ENCODE results near the gene ITGA7.

The ITGA7 gene, protein sequence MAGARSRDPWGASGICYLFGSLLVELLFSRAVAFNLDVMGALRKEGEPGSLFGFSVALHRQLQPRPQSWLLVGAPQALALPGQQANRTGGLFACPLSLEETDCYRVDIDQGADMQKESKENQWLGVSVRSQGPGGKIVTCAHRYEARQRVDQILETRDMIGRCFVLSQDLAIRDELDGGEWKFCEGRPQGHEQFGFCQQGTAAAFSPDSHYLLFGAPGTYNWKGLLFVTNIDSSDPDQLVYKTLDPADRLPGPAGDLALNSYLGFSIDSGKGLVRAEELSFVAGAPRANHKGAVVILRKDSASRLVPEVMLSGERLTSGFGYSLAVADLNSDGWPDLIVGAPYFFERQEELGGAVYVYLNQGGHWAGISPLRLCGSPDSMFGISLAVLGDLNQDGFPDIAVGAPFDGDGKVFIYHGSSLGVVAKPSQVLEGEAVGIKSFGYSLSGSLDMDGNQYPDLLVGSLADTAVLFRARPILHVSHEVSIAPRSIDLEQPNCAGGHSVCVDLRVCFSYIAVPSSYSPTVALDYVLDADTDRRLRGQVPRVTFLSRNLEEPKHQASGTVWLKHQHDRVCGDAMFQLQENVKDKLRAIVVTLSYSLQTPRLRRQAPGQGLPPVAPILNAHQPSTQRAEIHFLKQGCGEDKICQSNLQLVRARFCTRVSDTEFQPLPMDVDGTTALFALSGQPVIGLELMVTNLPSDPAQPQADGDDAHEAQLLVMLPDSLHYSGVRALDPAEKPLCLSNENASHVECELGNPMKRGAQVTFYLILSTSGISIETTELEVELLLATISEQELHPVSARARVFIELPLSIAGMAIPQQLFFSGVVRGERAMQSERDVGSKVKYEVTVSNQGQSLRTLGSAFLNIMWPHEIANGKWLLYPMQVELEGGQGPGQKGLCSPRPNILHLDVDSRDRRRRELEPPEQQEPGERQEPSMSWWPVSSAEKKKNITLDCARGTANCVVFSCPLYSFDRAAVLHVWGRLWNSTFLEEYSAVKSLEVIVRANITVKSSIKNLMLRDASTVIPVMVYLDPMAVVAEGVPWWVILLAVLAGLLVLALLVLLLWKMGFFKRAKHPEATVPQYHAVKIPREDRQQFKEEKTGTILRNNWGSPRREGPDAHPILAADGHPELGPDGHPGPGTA

DNA sequence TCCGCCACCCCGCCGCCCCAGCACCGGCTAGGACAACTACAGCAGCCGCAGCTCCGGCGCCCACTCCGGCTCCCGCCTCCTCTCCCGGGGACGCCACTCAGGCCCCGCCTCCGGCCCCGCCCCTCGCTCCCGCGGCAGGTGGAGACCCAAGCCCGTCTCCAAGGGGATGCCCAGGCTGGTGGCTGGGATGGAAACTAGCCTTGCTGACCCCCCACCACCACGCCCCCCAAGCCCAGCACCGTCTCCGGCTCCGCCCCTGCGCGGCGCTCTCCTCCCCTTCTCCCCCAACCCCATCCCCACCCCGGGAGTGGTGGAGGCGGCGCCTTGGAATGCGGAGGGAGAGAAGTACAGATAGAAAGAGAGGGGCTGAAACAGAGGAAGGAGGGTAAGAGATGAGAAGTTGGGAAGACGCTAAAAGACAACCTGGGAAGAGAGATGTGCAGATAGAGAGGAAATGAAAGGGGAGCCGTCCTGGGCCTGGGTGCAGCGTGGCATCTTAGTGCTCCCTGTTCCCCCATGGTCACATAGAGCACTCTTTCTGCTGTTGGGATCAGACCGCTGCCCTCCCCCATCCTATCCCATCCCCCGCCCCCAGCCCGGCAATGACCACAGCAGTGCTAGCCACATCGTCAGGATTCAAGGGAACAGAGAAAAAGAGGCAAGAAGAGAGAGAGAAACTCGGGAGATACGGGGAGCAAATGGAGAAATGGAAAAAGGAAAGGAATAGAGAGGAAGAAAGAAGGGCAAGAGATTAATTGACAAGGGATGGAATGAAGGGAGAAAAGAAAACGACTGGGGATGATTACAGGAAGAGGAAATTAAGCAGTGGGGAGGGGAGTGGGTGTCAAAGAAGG, at the start of gene ITGA7:
ITGA7 (minus strand) TSS at position 64 of the 854 bp plus-strand sequence. CDS start 222 bp downstream, outside the sequence.
- peak; percentile 81 for DNase-seq

DNA sequence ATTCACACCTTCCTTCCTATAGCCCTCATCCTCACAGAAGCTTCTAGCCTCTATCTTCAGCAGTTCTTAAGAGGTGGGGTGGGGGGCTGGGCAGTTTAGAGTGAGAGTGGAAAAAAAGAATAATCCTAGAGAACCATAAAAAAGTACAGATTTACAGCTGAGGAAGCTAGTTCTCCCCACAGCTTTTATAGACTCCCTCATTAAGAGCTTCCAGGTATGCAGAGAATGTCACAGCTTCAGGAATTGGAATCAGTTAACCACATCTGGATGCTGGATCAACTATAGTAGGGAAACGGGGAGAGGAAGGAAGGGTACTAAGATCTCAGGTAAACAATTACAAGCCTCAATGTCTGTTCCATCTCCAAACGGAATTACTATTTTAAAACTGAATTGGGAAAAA, 47.5 kb upstream of the ITGA7 start:
- DNase-seq, result no peak

DNA sequence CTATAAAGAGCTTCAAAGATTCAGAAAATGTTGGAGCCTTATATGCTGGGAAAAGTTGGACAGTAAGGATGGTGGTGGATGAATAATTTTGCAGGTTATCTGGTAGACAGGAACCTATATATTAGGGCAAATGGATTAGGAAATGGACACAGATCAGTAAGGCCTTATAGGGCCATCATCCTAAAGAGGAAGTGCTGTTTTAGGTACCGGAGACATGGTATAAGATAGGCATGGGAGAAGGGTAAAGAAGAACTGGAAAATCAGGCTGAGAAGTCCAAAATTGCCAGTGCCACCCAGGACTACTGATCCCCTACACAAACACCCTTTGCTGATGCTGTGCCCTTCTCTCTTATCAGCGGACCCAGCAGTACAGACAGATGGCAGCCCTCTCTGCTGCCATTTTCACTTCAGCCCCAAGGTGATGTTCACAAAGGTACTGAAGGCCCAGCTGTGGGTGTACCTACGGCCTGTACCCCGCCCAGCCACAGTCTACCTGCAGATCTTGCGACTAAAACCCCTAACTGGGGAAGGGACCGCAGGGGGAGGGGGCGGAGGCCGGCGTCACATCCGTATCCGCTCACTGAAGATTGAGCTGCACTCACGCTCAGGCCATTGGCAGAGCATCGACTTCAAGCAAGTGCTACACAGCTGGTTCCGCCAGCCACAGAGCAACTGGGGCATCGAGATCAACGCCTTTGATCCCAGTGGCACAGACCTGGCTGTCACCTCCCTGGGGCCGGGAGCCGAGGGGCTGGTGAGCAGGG, 40.7 kb upstream of the ITGA7 start:
- no peak for DNase-seq

DNA sequence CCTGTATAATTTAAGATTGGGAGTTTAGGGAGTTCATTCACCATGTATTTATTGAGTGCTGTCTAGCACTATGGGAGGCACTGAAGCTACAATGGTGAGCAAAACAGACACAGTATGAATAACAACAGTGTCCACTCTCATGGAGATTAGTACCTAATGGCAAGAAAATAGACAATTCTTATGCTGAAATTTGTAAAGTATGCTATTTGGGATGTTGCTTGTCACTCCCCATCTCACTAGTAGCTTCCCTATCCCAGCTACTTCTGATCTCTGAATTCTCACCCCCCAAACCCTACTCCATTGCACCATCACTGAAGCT, 39.2 kb upstream of the ITGA7 start:
- DNase-seq, result no peak

DNA sequence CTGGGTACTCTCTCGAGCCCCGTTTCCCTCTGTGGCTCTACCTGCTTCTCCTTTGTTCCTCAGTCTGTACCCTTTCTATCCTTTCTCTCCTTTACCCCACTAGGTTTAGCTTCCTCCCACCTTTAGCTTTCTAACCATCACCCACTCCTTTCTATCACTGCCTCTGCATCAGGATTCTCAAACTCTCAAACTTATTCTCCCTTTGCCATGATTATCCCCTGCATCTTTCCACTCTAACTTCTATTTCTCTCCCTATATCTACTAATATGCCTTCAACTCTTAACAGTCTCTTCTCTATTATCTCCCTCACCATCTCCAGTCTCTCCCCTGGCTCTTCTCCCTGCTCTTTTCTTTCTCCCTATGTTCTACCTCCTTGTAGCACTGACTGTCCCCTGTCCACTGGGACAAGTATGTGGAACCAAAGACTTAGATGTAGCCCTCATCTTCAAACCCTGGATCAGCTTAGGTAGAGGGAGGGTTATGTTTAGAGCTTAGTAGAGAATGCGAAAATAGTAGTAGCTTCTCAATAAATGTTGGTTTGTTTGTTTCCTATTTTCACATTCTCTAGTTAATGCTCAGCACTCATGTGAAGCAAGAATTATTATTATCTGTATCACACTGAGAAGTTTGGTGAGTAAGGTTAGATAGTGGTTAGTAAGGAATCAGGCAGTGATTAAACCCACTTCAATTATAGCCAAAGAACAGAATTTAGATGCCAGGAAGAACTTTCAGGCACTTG, 38.6 kb upstream of the ITGA7 start:
- no peak for DNase-seq

DNA sequence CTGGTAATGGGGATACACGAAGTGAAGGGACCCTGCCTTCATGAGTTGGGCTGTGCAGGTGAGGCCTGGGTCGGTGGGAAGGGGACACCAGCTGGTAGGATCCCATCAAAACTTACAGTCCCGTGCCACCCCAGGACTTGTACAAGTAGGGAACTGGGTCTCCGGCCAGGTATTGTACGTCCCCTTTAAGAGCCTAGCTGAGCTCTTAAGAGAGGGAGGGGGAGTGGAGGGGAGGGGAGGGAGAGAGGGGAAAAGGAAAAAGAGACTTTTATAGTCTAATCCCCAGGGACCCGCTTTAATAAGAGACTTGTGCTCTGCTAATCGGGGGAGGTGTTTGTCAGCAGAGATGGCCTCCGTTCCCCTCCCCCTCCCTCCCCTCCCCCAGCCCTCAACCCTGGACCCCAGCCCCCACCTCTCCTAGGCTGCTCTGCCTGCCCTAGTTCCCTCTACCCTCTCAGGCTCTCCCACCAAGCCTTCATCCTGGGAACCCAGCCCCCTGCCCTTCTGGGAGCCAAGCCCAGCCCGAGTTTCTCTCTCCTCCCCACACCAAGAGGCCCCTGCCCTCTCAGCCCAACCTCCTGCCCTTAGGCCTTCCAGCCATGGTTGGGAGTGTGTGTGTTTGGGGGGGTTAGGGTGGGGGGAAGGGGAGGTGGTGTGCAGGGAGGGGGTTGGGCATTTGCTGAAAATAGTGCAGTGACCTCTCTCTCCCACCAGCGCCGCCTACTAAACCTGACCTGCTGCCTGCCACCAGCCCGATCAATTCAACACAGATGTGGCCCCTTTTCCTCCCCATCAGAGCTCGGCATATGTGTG, 37.9 kb upstream of the ITGA7 start:
- DNase-seq, result peak; percentile 66

DNA sequence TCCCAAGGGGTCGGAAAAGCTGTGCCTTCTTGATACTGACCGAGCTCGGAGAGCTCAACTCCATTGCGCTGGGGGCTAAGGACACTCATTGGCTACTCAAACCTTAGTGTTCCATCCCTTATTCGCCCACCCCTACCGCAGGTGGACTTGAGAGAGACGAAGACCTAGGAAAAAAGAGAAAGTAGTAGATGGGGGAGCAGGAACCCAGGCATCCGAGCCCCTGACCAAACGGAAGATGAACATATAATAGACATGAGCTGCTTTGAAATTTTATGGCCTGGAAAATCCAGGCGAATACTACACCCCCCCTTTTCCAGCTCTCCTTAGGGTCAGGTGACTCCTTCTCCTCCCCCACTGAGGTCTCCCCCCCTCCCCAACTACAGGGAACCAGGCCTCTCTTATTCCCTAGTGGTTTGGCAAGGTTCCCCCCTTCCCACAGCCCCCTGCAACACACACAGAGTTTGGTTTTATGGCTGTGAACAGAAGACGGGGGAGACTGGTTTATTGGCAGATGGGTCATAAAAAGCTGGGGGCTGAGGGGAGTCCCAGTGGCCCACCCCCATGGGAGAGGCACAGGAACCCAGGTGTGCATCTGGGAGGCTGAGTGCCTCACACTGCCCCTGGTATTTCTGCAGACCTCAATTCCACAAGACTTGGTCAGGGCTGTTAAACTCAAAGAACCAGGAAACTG, 36.8 kb upstream of the ITGA7 start:
- DNase-seq, result no peak

DNA sequence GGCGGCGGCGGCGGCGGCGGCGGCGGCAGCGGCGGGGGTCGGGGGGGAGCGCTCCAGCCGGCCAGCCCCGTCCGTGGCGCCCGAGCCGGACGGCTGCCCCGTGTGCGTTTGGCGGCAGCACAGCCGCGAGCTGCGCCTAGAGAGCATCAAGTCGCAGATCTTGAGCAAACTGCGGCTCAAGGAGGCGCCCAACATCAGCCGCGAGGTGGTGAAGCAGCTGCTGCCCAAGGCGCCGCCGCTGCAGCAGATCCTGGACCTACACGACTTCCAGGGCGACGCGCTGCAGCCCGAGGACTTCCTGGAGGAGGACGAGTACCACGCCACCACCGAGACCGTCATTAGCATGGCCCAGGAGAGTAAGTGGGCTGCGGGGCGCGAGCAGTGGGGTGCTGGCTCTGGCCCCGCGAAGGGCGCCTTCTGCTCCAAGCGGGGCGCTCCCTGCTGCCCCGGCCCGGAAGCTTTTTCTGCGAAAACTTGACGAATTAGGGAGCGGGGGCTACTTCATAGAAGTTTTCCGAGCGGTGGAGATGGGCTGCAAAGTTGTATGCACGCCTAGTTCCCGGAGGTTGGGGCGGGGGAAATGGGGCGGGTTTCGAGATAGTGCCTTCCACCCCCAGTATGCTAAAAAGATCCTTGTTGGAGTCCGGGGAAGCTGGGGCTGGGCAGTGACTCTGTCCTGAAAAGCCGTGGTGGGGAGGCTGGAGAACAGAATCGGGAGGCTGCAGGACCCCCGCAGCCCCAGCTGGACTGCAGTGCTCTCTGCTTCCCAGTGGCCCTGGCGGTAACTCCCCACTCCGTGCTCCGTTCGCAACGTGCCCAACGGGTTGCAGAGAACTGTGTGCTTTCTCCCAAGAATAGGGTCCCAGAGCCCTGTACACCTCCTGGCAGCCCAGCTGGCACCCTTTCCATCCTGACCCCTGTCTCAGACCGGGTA, 36.0 kb upstream of the ITGA7 start:
- DNase-seq, result no peak

DNA sequence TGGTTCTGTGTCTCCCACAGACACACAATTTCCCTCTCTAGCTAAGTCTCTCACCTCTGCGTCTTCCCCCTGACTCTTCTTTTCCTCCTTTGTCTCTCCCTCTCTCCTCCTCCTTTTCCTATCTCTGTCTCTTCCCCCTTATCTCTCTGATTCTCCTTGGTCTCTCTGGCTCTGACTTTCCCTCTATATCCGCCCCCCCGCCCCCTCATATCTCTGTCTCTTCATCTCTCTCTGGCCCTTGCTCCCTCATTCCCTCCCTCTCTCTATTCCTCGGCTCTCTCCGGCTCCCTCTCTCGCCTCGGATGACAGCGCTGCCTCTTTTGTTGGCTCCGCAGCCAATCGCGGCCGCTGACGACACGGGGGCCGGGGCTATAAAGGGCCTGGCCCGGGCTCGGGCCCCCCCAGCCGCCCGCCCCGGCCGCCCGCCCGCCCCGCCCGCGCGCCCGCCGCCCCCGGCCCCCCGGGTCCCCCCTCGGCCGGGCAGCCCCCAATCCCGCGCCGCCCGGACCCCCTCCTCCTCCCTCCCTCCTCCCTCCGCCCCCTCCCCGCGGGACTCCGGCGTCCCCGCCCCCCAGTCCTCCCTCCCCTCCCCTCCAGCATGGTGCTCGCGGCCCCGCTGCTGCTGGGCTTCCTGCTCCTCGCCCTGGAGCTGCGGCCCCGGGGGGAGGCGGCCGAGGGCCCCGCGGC, 35.2 kb upstream of the ITGA7 start, which contains the start of gene GDF11:
GDF11 (plus strand) TSS at position 404 of the 687 bp plus-strand sequence; CDS start at position 599, 195 bp downstream.
- DNase-seq, result peak; percentile 88

DNA sequence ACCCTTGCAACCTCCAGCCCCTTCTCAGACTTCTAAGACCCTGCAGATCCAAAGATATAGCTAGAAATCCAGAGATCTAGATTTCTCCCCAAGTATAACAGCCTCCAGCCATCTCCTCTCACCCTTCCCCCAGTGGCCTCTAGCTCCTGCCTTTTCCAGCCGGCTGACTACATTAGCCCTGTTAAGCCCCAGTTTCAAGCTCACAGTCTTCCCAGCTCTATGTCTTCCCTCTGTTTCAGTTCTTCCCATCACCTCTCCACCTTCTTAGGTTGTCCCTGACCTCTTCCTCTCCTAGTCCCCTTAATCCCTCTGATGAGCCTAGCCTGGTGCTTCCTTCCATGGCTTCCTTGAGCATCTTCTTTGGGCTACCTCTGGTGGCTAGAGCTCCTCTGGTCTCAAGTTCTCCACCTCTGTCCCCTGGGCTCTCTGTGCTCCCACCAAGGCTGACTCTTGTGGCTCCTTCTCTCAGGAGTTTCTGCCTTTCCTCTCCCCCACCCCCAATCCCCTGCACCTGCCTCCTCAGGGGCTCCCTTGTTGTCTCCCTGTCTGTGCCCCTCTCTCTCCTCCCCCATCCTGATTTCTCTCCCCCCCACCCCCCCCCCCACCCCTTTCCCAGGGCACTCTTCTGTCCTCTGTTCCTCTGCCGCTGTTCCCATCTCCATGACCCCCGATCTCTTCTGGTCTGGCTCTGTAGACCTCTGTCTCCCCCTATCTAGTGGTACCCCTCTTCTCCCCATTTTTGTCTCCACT, 34.4 kb upstream of the ITGA7 start:
- no peak for DNase-seq

DNA sequence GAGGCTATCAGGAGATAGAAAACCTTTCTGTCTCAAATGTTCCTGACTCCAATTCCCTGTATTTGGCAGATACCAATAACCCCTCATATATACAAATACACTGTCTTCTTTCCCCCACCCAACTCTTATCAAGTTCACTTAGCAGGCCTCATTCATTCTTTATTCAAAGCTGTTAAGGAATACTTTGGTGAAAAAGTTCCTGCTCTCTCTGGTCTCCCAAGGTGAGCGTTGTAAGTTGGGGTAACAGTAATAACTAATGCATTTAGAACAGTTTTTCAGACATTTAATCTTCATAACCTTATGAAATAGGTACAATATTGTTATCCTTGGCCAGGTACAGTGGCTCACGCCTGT, 31.3 kb upstream of the ITGA7 start:
- no peak for DNase-seq

DNA sequence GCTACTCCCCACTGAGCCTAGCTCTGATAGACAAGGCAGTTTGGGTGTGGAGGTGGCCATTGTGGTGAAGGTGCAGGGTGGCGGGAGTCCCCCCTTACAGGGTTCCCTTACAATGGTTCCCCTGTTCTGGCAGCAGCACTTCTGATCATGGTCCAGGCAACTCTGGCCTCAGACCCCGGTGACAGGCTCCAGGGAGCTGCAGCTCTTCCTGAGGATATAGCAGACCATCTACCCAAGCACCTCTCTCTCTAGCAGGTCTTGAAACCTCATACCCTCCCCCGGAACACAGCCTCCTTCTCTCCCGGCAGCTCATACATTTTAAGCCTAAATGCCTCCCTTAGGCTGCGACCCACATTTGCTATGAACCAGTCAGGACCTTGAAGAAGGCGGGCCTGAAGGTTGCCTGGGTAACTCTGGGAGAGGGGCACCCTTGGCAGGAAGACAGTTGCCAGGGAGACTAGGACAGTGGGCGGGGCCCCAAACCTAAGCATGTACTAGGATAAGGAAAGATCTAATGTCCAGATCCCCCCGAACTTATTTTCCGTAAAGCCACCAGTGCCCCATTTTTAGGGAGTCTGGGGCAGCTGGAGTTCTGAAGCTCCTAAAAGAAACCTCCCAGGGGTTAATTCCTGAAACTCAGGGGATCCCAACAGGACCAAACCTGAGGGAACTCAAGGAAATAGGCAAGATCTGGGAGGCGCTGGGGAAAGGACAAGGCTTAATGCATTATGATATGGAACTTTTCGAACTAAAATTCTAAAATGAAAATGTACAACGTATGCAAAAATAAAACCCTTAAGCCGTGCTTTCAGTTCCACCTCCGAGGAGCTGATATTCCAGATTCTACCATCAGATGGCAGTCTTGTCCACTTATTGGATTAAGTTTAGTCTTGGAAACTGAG, 30.7 kb upstream of the ITGA7 start:
- DNase-seq, result peak; percentile 91

DNA sequence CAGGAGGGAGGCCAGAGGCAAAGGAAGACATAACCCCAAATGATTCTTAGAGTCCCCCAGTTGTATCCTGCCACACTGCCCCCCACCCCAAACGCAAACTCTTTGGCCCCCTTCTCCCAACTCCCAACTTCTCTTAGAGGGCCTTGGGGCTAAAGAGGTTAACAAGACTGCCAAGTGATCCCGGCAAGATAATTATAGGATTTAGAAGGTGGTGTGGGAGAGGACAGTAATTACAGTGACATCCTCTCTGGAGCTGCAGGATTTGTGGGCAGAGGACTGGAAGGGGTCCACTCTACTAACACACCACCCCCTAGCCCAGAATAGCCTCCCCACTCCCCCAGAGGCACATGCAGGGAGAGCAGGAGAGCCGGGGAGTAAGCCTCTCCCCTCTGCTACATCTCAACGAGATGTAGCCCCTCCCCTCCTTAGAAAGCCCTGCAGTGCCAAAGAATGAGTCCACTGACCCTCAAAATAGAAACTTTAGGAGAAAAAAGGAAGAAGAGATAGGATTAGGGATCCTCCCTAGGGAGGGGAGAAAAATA, 29.9 kb upstream of the ITGA7 start:
- peak; percentile 62 for DNase-seq

DNA sequence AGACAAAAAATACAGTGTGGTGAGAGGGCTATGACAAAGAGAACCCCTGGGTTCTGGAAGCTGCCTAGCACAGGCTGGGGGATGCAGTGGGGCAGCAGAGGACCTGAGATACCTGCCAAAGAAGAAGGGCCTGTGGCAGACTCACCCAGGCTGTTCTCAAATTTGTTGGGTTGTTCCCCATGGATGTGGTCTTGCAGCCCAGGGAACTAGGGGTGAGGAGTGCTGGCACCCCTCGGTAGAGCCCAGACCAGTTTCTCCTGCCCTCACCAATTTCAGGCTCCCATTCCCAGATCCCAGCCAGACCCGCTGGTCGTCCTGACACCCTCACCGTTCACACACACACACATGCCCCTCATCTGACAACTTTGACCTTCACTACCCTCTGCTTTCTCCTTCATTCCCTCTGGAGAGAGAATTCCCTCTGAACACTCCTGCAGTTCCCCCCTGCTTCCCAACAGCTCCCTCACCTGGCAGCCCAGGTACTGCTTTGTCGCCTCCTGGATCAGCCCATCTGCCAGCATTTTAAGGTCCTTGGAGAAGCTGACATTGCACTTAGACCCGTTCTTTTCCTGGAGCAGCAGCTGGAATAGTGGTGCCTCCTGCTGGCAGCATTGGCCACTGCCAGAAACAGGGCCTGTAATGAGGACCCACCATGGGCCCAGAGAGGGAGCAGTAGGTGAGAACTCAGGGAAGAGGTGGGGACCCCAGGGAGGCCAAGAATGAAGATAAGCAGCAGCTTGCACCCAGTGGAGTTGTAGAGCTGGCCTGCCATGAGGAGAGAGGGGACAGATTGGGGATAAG, 29.3 kb upstream of the ITGA7 start:
- DNase-seq, result peak; percentile 70

DNA sequence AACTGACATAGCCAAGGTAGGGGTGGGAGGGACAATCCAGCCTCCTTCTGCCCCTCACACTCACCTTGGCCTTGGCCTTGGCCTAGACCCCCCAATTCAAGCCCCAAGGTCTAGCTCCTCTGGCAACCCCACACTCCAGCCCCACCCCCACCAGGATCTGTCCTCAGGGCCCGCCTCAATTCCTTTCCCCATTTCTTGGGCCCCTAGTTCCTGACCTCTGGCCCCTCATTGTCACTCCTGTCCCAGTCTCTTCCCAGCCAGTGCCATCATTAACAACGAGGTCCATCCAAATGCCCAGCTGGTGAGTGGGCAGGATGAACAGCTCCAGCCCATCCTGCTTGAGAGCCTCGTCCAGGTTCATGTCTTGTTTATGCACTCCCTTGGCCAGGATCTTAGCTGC, 28.4 kb upstream of the ITGA7 start:
- DNase-seq, result no peak
